GM23248 (cell line): ENCODE measurements around the gene R3HCC1L. TPM values are rescaled to one million over a fixed set of nuclear protein-coding genes. Genes with fewer than 3 reads are reported as not detected.

Source experiments
- DNase-seq: peaks from one replicate; pipeline ENCODE4 v3.0.0-alpha.2; 2015
- H2AFZ ChIP-seq: fragments of 200-600 bp; sonication (generic); 2 replicates; pipeline ENCODE4 v1.6.1; 2016; ENCODE audit warnings: antibody characterized with exemption
- H3F3A ChIP-seq: fragments of 200-600 bp; sonication (generic); 2 replicates; pipeline ENCODE4 v1.6.1; 2016; ENCODE audit warnings: mild to moderate bottlenecking, antibody characterized with exemption, mixed run types; ENCODE audit not compliant: insufficient read depth
- H3K27ac ChIP-seq: fragments of 200-600 bp; sonication (generic); 2 replicates; pipeline ENCODE4 v1.5.1; 2016; ENCODE audit warnings: mild to moderate bottlenecking
- H3K27me3 ChIP-seq: fragments of 200-600 bp; sonication (generic); replicated peaks from 2 replicates; pipeline ENCODE4 v1.6.1; 2016; ENCODE audit warnings: mild to moderate bottlenecking; ENCODE audit not compliant: insufficient read depth
- H3K36me3 ChIP-seq: fragments of 200-600 bp; sonication (generic); 2 replicates; pipeline ENCODE4 v1.6.1; 2016; ENCODE audit warnings: low read depth, mild to moderate bottlenecking
- H3K4me1 ChIP-seq: fragments of 200-600 bp; sonication (generic); 2 replicates; pipeline ENCODE4 v1.6.1; 2016; ENCODE audit warnings: mild to moderate bottlenecking; ENCODE audit not compliant: insufficient read depth
- H3K4me2 ChIP-seq: fragments of 200-600 bp; sonication (generic); one replicate; pipeline ENCODE4 v1.6.1; 2016; ENCODE audit warnings: mild to moderate bottlenecking; ENCODE audit not compliant: unreplicated experiment
- H3K4me3 ChIP-seq: fragments of 200-600 bp; sonication (generic); 2 replicates; pipeline ENCODE4 v1.5.1; 2016; ENCODE audit warnings: mild to moderate bottlenecking
- H3K79me2 ChIP-seq: fragments of 200-600 bp; sonication (generic); 2 replicates; pipeline ENCODE4 v1.6.1; 2016; ENCODE audit warnings: mild to moderate bottlenecking; ENCODE audit not compliant: insufficient read depth
- H3K9ac ChIP-seq: fragments of 200-600 bp; sonication (generic); 2 replicates; pipeline ENCODE4 v1.6.1; 2016; ENCODE audit warnings: mild to moderate bottlenecking
- H3K9me2 ChIP-seq: fragments of 200-600 bp; sonication (generic); 2 replicates; pipeline ENCODE4 v1.6.1; 2016; ENCODE audit warnings: mixed run types, mild to moderate bottlenecking, moderate library complexity; ENCODE audit not compliant: insufficient read depth
- H3K9me3 ChIP-seq: fragments of 200-600 bp; sonication (generic); one replicate; pipeline ENCODE4 v1.6.1; 2017; ENCODE audit warnings: low read depth
- H4K20me1 ChIP-seq: fragments of 200-600 bp; sonication (generic); 2 replicates; pipeline ENCODE4 v1.6.0; 2016; ENCODE audit not compliant: insufficient read depth
- EZH2 ChIP-seq: fragments of 200-600 bp; sonication (generic); IDR thresholded peaks from 2 replicates; pipeline ENCODE4 v1.6.1; 2018; ENCODE audit warnings: antibody characterized with exemption, mild to moderate bottlenecking; ENCODE audit not compliant: insufficient read depth, poor library complexity, severe bottlenecking
- EZH2phosphoT487 ChIP-seq: fragments of 200-600 bp; sonication (generic); IDR thresholded peaks from 2 replicates; pipeline ENCODE4 v1.6.1; 2018; ENCODE audit warnings: antibody characterized with exemption, moderate library complexity, mild to moderate bottlenecking, low read depth; ENCODE audit not compliant: insufficient read depth
- WGBS, 2 experiments: methylation state at CpG; one replicate each; pipeline ENCODE4 v1.1.6; 2015 to 2017; ENCODE audit warnings: low lambda C conversion rate in 2 of 2, low coverage in 1 of 2; ENCODE audit errors: missing lambda C conversion rate in 2 of 2; 5-methylcytosine and 5-hydroxymethylcytosine counted together
- in situ Hi-C: fragments of 300-500 bp; cut with MboI; formaldehyde crosslinking; loops from 2 replicates; pipeline ENCODE4 v1.15.0; 2020
- polyA plus RNA-seq: library from polyadenylated mRNA; unstranded; fragments of >200 nt; fragmentation: Nextera tagmentation; extraction: Ambion mirVana; gene quantifications from 2 replicates; pipeline ENCODE4 v1.2.1, GENCODE V29; 2016
- total RNA-seq: library from RNA; depleted of rRNA; stranded (reverse); fragments of >200 nt; shearing (Covaris generic); gene quantifications from 2 replicates; pipeline ENCODE4 v1.2.3, GENCODE V29; 2014

The R3HCC1L gene
- total and polyA plus RNA-seq, 2 experiments from 2014 or later = 8.2 to 10.2 TPM

GRCh38 chr10:98154076-98154475, 19.6 kb downstream of the R3HCC1L start:
- Histone ChIP-seq H3K36me3 (peaks cover 5% of the 10 kb centered on the region), H3K27me3 (no peaks in the 10 kb centered on the region), H3K9me3 (no peaks in the 10 kb centered on the region), H3K4me3 (no peak overlapping the region), H2AFZ (no peak overlapping the region), H3K9me2 (no peaks in the 10 kb centered on the region), H3K9ac (no peak overlapping the region), H3K27ac (peak overlapping the region; percentile 49), H4K20me1 (peaks cover 3% of the 10 kb centered on the region; the same call in 1 of the 2 replicates), H3K79me2 (peaks cover 86% of the 10 kb centered on the region), H3K4me2 (peak overlapping the region; percentile 58), H3F3A (0 out of 2 replicates have a peak, but pooled peaks cover 3% of the 10 kb centered on the region), H3K4me1 (peaks cover 5% of the 10 kb centered on the region)
- 23 to 24% methylated on average over 3 of the region's 3 CpGs for WGBS, 2 experiments
- DNase-seq = peak; percentile 50
- TF ChIP-seq EZH2phosphoT487 = no peak
- TF ChIP-seq EZH2 = no peak
- in situ Hi-C loops = no loop called here

- TF ChIP-seq EZH2 (no peak), EZH2phosphoT487 (no peak)
- H3K36me3 ChIP-seq = peaks cover 9% of the 10 kb centered on the region; the same call in 1 of the 2 replicates
- no peak for DNase-seq
- 0 out of 2 replicates have a peak, but pooled peaks cover 3% of the 10 kb centered on the region for H3F3A ChIP-seq
- H3K27me3 ChIP-seq = no peaks in the 10 kb centered on the region
- peaks cover 5% of the 10 kb centered on the region for H3K4me1 ChIP-seq
- H3K9me3 ChIP-seq = no peaks in the 10 kb centered on the region
- no peak overlapping the region for H3K9ac ChIP-seq
- no peak overlapping the region for H3K4me3 ChIP-seq
- H4K20me1 ChIP-seq = peaks cover 3% of the 10 kb centered on the region; the same call in 1 of the 2 replicates
- 96 to 100% methylated on average over 1 of the region's 1 CpG for WGBS, 2 experiments
- H2AFZ ChIP-seq = no peak overlapping the region
- peaks cover 98% of the 10 kb centered on the region for H3K79me2 ChIP-seq
- in situ Hi-C loops = no loop called here
- no peak overlapping the region for H3K27ac ChIP-seq
- H3K9me2 ChIP-seq = no peaks in the 10 kb centered on the region
- no peak overlapping the region for H3K4me2 ChIP-seq
These were observed 24.1 kb downstream of the R3HCC1L start for GRCh38 chr10:98158576-98158975.

DNA sequence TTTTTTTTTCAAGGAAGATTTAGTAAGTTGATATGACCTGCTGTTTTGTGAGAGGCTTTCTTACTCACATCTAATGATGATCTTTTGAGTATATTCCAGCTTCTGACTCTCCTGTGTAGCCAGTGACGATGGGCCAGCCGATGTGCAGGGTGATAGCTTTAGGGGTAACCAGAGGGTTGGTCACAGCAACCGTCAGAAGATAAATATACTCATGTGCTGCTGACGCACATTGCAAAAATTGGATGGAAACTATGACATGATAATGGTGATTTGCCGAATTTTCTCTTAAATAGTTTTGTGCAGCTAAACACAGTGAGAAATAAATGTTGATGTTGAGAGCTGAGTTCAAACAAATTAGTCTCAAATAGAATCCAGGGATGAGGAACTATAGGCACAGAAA, 29.5 kb downstream of the R3HCC1L start:
- H3F3A ChIP-seq = no peaks in the 10 kb centered on the region
- H3K36me3 ChIP-seq = peaks cover 13% of the 10 kb centered on the region; the same call in 1 of the 2 replicates
- DNase-seq = no peak
- WGBS, 2 experiments = 95 to 99% methylated on average over 5 of the region's 5 CpGs
- no peak overlapping the region for H3K4me3 ChIP-seq
- no peak overlapping the region for H3K27ac ChIP-seq
- H3K4me2 ChIP-seq = no peak overlapping the region
- peaks cover 57% of the 10 kb centered on the region for H3K79me2 ChIP-seq
- no peak overlapping the region for H2AFZ ChIP-seq
- no peak overlapping the region for H3K9ac ChIP-seq
- in situ Hi-C loops = no loop called here
- no peaks in the 10 kb centered on the region for H3K9me3 ChIP-seq
- no peaks in the 10 kb centered on the region for H4K20me1 ChIP-seq
- H3K4me1 ChIP-seq = no peaks in the 10 kb centered on the region
- TF ChIP-seq EZH2phosphoT487 = no peak
- no peak for TF ChIP-seq EZH2
- no peaks in the 10 kb centered on the region for H3K27me3 ChIP-seq
- no peaks in the 10 kb centered on the region for H3K9me2 ChIP-seq

- Histone ChIP-seq H4K20me1 (no peaks in the 10 kb centered on the region), H3F3A (peaks cover 20% of the 10 kb centered on the region), H3K27ac (no peak overlapping the region), H3K4me1 (peaks cover 8% of the 10 kb centered on the region), H3K79me2 (peaks cover 49% of the 10 kb centered on the region), H3K9me2 (no peaks in the 10 kb centered on the region), H3K27me3 (no peaks in the 10 kb centered on the region), H2AFZ (no peak overlapping the region), H3K9me3 (no peaks in the 10 kb centered on the region), H3K4me3 (no peak overlapping the region), H3K4me2 (no peak overlapping the region), H3K9ac (no peak overlapping the region), H3K36me3 (peaks cover 13% of the 10 kb centered on the region; the same call in 1 of the 2 replicates)
- in situ Hi-C loops = no loop called here
- 97 to 100% methylated on average over 2 of the region's 2 CpGs for WGBS, 2 experiments
- DNase-seq = no peak
- TF ChIP-seq EZH2 (no peak), EZH2phosphoT487 (no peak)
These were observed 32.7 kb downstream of the R3HCC1L start for GRCh38 chr10:98167191-98167590.

- H3K27me3 ChIP-seq = no peaks in the 10 kb centered on the region
- 89 to 92% methylated on average over 7 of the region's 7 CpGs for WGBS, 2 experiments
- no peak overlapping the region for H3K27ac ChIP-seq
- H3K9me2 ChIP-seq = no peaks in the 10 kb centered on the region
- peaks cover 29% of the 10 kb centered on the region for H3F3A ChIP-seq
- TF ChIP-seq EZH2 = no peak
- no peak for TF ChIP-seq EZH2phosphoT487
- peaks cover 12% of the 10 kb centered on the region; the same call in 1 of the 2 replicates for H3K36me3 ChIP-seq
- H3K4me2 ChIP-seq = no peak overlapping the region
- no peaks in the 10 kb centered on the region for H3K9me3 ChIP-seq
- H4K20me1 ChIP-seq = no peaks in the 10 kb centered on the region
- no peak for DNase-seq
- no peak overlapping the region for H2AFZ ChIP-seq
- H3K4me1 ChIP-seq = peaks cover 13% of the 10 kb centered on the region
- peaks cover 42% of the 10 kb centered on the region for H3K79me2 ChIP-seq
- H3K4me3 ChIP-seq = no peak overlapping the region
- in situ Hi-C loops = no loop called here
- no peak overlapping the region for H3K9ac ChIP-seq
These were observed 33.7 kb downstream of the R3HCC1L start for GRCh38 chr10:98168147-98168546.
